Measurements from ENCODE around the gene KDELR3.

The KDELR3 gene

DNA sequence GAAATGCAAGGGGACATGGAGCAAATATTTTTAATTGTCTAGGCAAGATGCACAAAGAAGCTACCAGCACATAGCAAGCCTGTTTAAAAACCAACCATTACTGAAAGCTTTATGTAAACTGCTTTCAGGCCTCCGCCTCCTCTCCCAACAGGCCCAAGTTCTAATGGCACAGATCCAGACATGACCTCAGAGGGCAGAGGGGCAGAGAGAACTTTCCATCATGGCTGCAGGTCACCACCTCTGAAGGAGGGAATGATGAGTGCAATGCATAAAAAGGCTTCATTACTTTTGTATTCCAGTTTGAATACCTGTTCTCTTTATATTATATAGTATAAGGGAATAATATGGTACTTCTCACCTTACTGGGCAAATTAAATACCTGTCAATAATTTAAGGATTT, 23.0 kb downstream of the KDELR3 start:
- no peak for DNase-seq (ENCODE audit: low read depth)
- no peak overlapping the region for H3K4me3 ChIP-seq (ENCODE audit: low read length)
- TF ChIP-seq, protein P1, sequence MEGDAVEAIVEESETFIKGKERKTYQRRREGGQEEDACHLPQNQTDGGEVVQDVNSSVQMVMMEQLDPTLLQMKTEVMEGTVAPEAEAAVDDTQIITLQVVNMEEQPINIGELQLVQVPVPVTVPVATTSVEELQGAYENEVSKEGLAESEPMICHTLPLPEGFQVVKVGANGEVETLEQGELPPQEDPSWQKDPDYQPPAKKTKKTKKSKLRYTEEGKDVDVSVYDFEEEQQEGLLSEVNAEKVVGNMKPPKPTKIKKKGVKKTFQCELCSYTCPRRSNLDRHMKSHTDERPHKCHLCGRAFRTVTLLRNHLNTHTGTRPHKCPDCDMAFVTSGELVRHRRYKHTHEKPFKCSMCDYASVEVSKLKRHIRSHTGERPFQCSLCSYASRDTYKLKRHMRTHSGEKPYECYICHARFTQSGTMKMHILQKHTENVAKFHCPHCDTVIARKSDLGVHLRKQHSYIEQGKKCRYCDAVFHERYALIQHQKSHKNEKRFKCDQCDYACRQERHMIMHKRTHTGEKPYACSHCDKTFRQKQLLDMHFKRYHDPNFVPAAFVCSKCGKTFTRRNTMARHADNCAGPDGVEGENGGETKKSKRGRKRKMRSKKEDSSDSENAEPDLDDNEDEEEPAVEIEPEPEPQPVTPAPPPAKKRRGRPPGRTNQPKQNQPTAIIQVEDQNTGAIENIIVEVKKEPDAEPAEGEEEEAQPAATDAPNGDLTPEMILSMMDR (conservative IDR thresholded peaks at IDR 0.05; ENCODE audit: low read depth, low read length): no peak

DNA sequence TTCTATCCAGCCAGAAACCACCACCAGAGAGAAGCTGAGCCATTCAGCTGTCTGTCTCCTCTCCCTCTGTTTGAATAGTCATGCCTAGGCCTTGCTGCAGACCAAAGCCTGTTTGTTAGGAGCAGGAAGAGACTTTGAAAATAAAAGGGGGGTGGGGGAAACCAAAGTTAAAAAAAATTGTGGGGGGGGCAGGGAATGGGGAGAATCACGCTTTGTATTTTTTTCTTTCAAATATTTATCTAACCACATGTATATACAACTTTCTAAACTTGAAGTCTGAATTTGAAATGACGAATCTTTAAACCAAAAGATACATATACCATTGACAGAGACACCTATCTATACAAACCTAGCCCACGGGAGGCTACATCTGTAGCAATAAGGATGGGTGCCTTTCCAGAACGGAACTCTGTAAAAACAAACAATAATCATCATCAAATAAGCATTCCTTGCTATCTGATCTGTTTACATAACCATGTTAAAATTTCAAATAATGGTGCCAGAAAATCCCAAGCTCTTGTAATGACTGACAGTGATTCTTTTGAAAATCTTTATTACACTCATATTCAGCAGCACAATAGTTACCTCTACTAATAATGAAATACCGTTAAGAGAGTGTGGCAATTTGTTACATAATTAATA, 23.9 kb downstream of the KDELR3 start:
- DNase-seq (ENCODE audit: low read depth): no peak
- H3K4me3 ChIP-seq (ENCODE audit: low read length): no peak overlapping the region
- TF ChIP-seq, protein P1 (conservative IDR thresholded peaks at IDR 0.05; ENCODE audit: low read depth, low read length): no peak

- TF ChIP-seq, protein P1 (conservative IDR thresholded peaks at IDR 0.05; ENCODE audit: low read depth, low read length): no peak
- no peak for DNase-seq (ENCODE audit: low read depth)
- no peak overlapping the region for H3K4me3 ChIP-seq (ENCODE audit: low read length)
These were observed 26.6 kb downstream of the KDELR3 start for GRCh38 chr22:38494498-38494897.

GRCh38 chr22:38494939-38495338, 27.0 kb downstream of the KDELR3 start:
- H3K4me3 ChIP-seq (ENCODE audit: low read length): no peak overlapping the region
- TF ChIP-seq, protein P1 (conservative IDR thresholded peaks at IDR 0.05; ENCODE audit: low read depth, low read length): no peak
- no peak for DNase-seq (ENCODE audit: low read depth)

- DNase-seq (ENCODE audit: low read depth): no peak
- no peak overlapping the region for H3K4me3 ChIP-seq (ENCODE audit: low read length)
- TF ChIP-seq, protein P1 (conservative IDR thresholded peaks at IDR 0.05; ENCODE audit: low read depth, low read length): no peak
These were observed 30.0 kb downstream of the KDELR3 start for GRCh38 chr22:38497869-38498268.

DNA sequence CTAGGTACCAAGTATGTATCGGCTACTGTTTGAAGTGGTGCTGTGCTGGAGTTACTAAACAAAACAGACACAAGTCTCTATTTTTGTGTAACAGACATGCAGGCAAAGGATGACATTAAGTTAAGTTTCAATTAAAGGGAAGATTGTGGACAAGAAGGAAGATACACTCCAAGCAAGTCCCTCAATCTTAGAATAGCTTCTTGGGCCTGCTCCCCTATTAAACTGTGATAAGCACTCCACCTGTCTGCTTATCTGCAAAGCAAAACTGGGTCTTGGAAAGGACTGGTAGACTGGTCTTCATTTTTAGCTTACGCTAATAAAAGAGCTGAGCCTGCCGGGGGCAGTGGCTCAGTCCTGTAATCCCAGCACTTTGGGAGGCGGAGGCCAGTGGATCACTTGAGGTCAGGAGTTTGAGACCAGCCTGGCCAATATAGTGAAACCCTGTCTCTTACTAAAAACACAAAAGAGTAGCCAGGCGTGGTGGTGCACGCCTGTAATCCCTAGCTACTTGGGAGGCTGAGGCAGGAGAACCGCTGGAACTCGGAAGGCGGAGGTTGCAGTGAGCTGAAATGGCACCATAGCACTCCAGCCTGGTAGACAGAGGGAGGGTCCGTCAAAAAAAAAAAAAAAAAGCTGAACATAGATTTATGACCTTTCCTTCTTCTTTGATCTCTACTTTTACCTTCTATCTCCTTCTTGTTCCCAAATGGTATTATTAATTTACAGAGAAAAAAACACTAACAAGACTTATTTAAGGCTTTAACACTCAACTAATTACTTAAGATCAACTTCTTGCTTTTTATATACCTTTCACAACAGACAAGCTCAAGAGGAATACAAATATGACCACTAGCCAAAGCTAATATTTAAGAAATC, 34.1 kb downstream of the KDELR3 start:
- TF ChIP-seq, protein P1 (conservative IDR thresholded peaks at IDR 0.05; ENCODE audit: low read depth, low read length): no peak
- H3K4me3 ChIP-seq (ENCODE audit: low read length): peak overlapping the region; percentile 96

More for the DNA sequence above, 34.1 kb downstream of the KDELR3 start:
- DNase-seq (ENCODE audit: low read depth): no peak
